Panc1 (cell line): ENCODE measurements around the gene ZNF239. TPM values are rescaled to one million over a fixed set of nuclear protein-coding genes. Genes with fewer than 3 reads are reported as not detected.

Source experiments
- ATAC-seq: fragments of 200-7000 bp; cut with Tn5 transposase; 2 replicates; pipeline ENCODE4 v1.9.1; 2020; ENCODE audit warnings: mild to moderate bottlenecking, moderate library complexity
- BruUV-seq: library from RNA; stranded (reverse); fragments of 400-500 nt; replicated peaks from 2 replicates; lab custom pipeline; 2021; lab: Mats Ljungman, UMichigan
- CTCF ChIA-PET: fragments of 300-600 bp; sonication (Branson Sonifier 250); formaldehyde crosslinking; loops from one replicate; lab custom pipeline; 2022; ENCODE audit warnings: antibody characterized with exemption; lab: Charles Lee
- POLR2A ChIA-PET: fragments of 300-600 bp; sonication (Branson Sonifier 250); formaldehyde crosslinking; loops from one replicate; lab custom pipeline; 2022; ENCODE audit warnings: antibody characterized with exemption; lab: Charles Lee
- DNase-seq: peaks from one replicate; pipeline ENCODE4 v3.0.0-alpha.2; 2010; ENCODE audit warnings: low read depth, low spot score
- H3K27ac ChIP-seq: 2 replicates; pipeline ENCODE4 v1.5.1; 2011; ENCODE audit warnings: mild to moderate bottlenecking, low read length, inconsistent platforms
- H3K27me3 ChIP-seq: fragments of 200-500 bp; sonication (Bioruptor generic); 2 replicates; pipeline ENCODE4 v1.6.0; 2014; ENCODE audit warnings: low read length, inconsistent platforms; ENCODE audit not compliant: control insufficient read depth, insufficient read depth
- H3K36me3 ChIP-seq: fragments of 200-500 bp; sonication (Bioruptor generic); 2 replicates; pipeline ENCODE4 v1.5.1; 2014; ENCODE audit warnings: inconsistent platforms, mild to moderate bottlenecking, low read length, moderate library complexity; ENCODE audit not compliant: control insufficient read depth, insufficient read depth
- H3K4me1 ChIP-seq: 2 replicates; pipeline ENCODE4 v1.5.1; 2011; ENCODE audit warnings: inconsistent platforms, mild to moderate bottlenecking, low read length, moderate library complexity; ENCODE audit not compliant: control insufficient read depth, insufficient read depth
- H3K4me3 ChIP-seq, 2 experiments: 2 replicates each; pipeline ENCODE4 v1.5.1; 2011 to 2012; ENCODE audit warnings: low read depth in 2 of 2, low read length in 2 of 2, mild to moderate bottlenecking in 2 of 2, inconsistent platforms in 1 of 2, moderate library complexity in 1 of 2
- H3K9me3 ChIP-seq: fragments of 200-500 bp; sonication (Bioruptor generic); 2 replicates; pipeline ENCODE4 v1.5.1; 2014; ENCODE audit warnings: low read depth, mild to moderate bottlenecking, inconsistent platforms, low read length, moderate library complexity; ENCODE audit not compliant: control insufficient read depth, insufficient read depth
- CTCF ChIP-seq: fragments of 450-650 bp; IDR thresholded peaks from 2 replicates; pipeline ENCODE4 v1.5.1; 2017; ENCODE audit warnings: mild to moderate bottlenecking
- POLR2AphosphoS5 ChIP-seq: IDR thresholded peaks from 2 replicates; pipeline ENCODE4 v1.6.1; 2012; ENCODE audit warnings: mild to moderate bottlenecking, low read depth, low read length, moderate library complexity
- REST ChIP-seq, 2 experiments: IDR thresholded peaks; 2 replicates each; pipeline ENCODE4 v1.6.1; 2011 to 2012; ENCODE audit warnings: low read depth in 2 of 2, control low read depth in 1 of 2, low read length in 1 of 2, mild to moderate bottlenecking in 1 of 2, moderate library complexity in 1 of 2; ENCODE audit not compliant: insufficient read depth in 1 of 2
- SIN3A ChIP-seq: IDR thresholded peaks from 2 replicates; pipeline ENCODE4 v1.6.1; 2012; ENCODE audit warnings: low read depth, mild to moderate bottlenecking, low read length, moderate library complexity, borderline replicate concordance; ENCODE audit not compliant: insufficient read depth
- TCF7L2 ChIP-seq: IDR thresholded peaks from 2 replicates; pipeline ENCODE4 v1.6.1; 2011; ENCODE audit warnings: mild to moderate bottlenecking, low read depth, low read length, inconsistent platforms
- in situ Hi-C: cut with HindIII; loops from 2 replicates; pipeline ENCODE4 v1.10.0; 2016; ENCODE audit warnings: low sequenced_read_pairs, low pct_unique_long_range_greater_than_20kb
- intact Hi-C: fragments of 100-400 bp; cut with micrococcal nuclease; formaldehyde crosslinking; loops from one replicate; pipeline ENCODE4 v1.10.0; 2022; ENCODE audit not compliant: unreplicated experiment
- total RNA-seq: library from RNA; stranded (reverse); gene quantifications from one replicate; pipeline ENCODE4 v1.2.1, GENCODE V29; 2021; ENCODE audit not compliant: unreplicated experiment

ZNF239 gene
- total RNA-seq, 1 experiment from 2014 or later, result 18.5 TPM

GRCh38 chr10:43573250-43574000, 991 bp downstream of the ZNF239 start:
- ChIA-PET POLR2A (interaction anchor here (0.6 kb wide), 1 partner anchor 38 kb away, joined by 3 read pairs; no protein-coding TSS in a partner anchor), CTCF (no interaction called here)
- Histone ChIP-seq H3K27ac (peak overlapping the region; percentile 88), H3K9me3 (peaks cover 23% of the 10 kb centered on the region; the same call in 1 of the 2 replicates), H3K36me3 (peaks cover 6% of the 10 kb centered on the region), H3K27me3 (no peaks in the 10 kb centered on the region), H3K4me1 (peaks cover 7% of the 10 kb centered on the region; the same call in 1 of the 2 replicates), H3K4me3 (peak overlapping the region; percentile 62 to 82)
- BruUV-seq, result TSS peak; percentile 68
- intact Hi-C loops (no loop called here), in situ Hi-C loops (loop anchor here (5.0 kb wide), 1 partner anchor 69 kb away; no protein-coding TSS in a partner anchor)
- TF ChIP-seq TCF7L2 (no peak), CTCF (no peak), REST (IDR thresholded peaks at IDR 0.05; ENCODE audit: insufficient read depth in 1 of 2, low read depth in 2 of 2, low read length in 1 of 2) (no peak), SIN3A (no peak), POLR2AphosphoS5 (no peak)
- DNase-seq, result no peak
- no peak for ATAC-seq

GRCh38 chr10:43570971-43571370, 3.4 kb downstream of the ZNF239 start:
- Histone ChIP-seq H3K27ac (no peak overlapping the region), H3K9me3 (peaks cover 23% of the 10 kb centered on the region; the same call in 1 of the 2 replicates), H3K4me3 (no peak overlapping the region), H3K36me3 (peaks cover 6% of the 10 kb centered on the region), H3K4me1 (peaks cover 7% of the 10 kb centered on the region; the same call in 1 of the 2 replicates), H3K27me3 (no peaks in the 10 kb centered on the region)
- no peak for ATAC-seq
- in situ Hi-C loops (loop anchor here (5.0 kb wide), 1 partner anchor 71 kb away; no protein-coding TSS in a partner anchor), intact Hi-C loops (no loop called here)
- no peak for DNase-seq
- TF ChIP-seq REST (IDR thresholded peaks at IDR 0.05; ENCODE audit: insufficient read depth in 1 of 2, low read depth in 2 of 2, low read length in 1 of 2) (no peak), TCF7L2 (no peak), CTCF (no peak), SIN3A (no peak), POLR2AphosphoS5 (no peak)
- POLR2A ChIA-PET, result no interaction called here
- CTCF ChIA-PET, result no interaction called here
- BruUV-seq, result no TSS peak
